SK-N-MC (cell line): Measurements from ENCODE around the gene SFI1.

Experiments
- EZH2 ChIP-seq: fragments of 200-600 bp; sonication (generic); IDR thresholded peaks from one replicate; pipeline ENCODE4 v1.6.1; 2017; ENCODE audit warnings: antibody characterized with exemption
- FOXP2 ChIP-seq: optimal IDR thresholded peaks from 2 replicates; pipeline ENCODE3; 2011; ENCODE audit warnings: mild to moderate bottlenecking, moderate library complexity; ENCODE audit not compliant: insufficient read depth; ENCODE audit errors: extremely low read length, control extremely low read depth
- POLR2AphosphoS5 ChIP-seq: IDR thresholded peaks from 2 replicates; pipeline ENCODE4 v1.6.1; 2012; ENCODE audit warnings: mild to moderate bottlenecking, low read depth, low read length, borderline replicate concordance

DNA sequence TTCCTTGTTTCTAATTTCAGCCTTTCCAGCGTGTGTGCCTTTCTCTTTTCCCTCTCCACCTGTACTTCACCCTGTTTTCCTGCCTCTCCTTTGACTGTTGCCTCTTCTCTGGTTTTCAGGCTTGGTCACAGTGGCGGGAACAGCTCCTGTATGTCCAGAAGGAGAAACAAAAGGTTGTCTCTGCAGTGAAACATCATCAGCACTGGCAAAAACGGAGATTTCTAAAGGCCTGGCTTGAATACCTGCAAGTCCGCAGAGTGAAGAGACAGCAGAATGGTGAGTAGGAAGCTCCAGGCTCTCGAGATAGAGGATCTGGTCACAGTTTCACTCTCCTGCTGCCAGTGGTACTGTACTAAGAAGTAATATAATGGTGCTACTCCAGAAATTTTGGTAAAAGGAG, 76.6 kb downstream of the SFI1 start:
- TF ChIP-seq POLR2AphosphoS5 = no peak
- TF ChIP-seq EZH2 = no peak
- no peak for TF ChIP-seq FOXP2
